Psoas muscle (tissue), 8 donors: ENCODE results near the gene SUCO. TPM values are rescaled to one million over a fixed set of nuclear protein-coding genes. Genes with fewer than 3 reads are reported as not detected.

Source experiments
- ATAC-seq, 4 donors: fragments of 200-7000 bp; cut with Tn5 transposase; one replicate each; pipeline ENCODE4 v1.9.1; 2020; ENCODE audit warnings: moderate library complexity in 3 of 4, mild to moderate bottlenecking in 2 of 4
- DNase-seq, 2 donors: peaks; one replicate each; pipeline ENCODE4 v3.0.0-alpha.2; 2020
- H3K27ac ChIP-seq: fragments of 200-600 bp; one replicate; pipeline ENCODE4 v1.8.0; 2022
- H3K27me3 ChIP-seq, 3 donors: fragments of 200-600 bp in 1 of 3; one replicate each; pipeline versions ENCODE4 v1.6.1 to v1.8.0; 2013 to 2022; ENCODE audit warnings: low read length in 2 of 3, mild to moderate bottlenecking in 2 of 3, moderate library complexity in 1 of 3; ENCODE audit not compliant: insufficient read depth in 3 of 3
- H3K36me3 ChIP-seq, 2 donors: fragments of 200-600 bp in 1 of 2; one replicate each; pipeline versions ENCODE4 v1.6.1 to v1.8.0; 2013 to 2022; ENCODE audit warnings: low read depth in 1 of 2, mild to moderate bottlenecking in 1 of 2, moderate library complexity in 1 of 2; ENCODE audit not compliant: insufficient read depth in 1 of 2
- H3K4me1 ChIP-seq: fragments of 200-600 bp; one replicate; pipeline ENCODE4 v1.8.0; 2022
- H3K4me3 ChIP-seq: fragments of 200-600 bp; one replicate; pipeline ENCODE4 v1.8.0; 2022; ENCODE audit warnings: mild to moderate bottlenecking
- H3K9me3 ChIP-seq: fragments of 200-600 bp; one replicate; pipeline ENCODE4 v1.8.0; 2022
- CTCF ChIP-seq: fragments of 200-600 bp; IDR thresholded peaks from one replicate; pipeline ENCODE4 v1.8.0; 2022; ENCODE audit warnings: antibody characterized with exemption
- WGBS, 3 donors: extraction: QIAGEN DNeasy Blood & Tissue Kit; methylation state at CpG; one replicate each; pipeline versions ENCODE4 v1.1.6 to v1.1.7; 2013; 5-methylcytosine and 5-hydroxymethylcytosine counted together
- intact Hi-C, 2 donors: fragments of 100-400 bp; cut with DNase I; formaldehyde crosslinking; loops; one replicate each; pipeline versions ENCODE4 v1.11.0 to v1.14.2; 2022
- polyA plus RNA-seq, 3 donors: library from polyadenylated mRNA; stranded (reverse); fragments of 200-250 nt; gene quantifications; one replicate each; pipeline ENCODE4 v1.2.3, GENCODE V29; 2013
- total RNA-seq, 4 donors: library from RNA; stranded (reverse); fragmentation: NEBNext Ultra II Directional in 2 of 4; extraction: Animal tissue kit (Norgen Biotek cat#: 25700) in 2 of 4; gene quantifications; one replicate each; pipeline versions ENCODE4 v1.2.1 to v1.2.4, GENCODE V29; 2021 to 2023
- donor health status: healthy with polysubstance abuse.
- donor health status: DM: no; HTN: no; CAD: no; lungs with moderate emphysema.
- donor health status: Bipolar disorder and iron deficiency.
- donor health status: healthy.
- donor health status: DM: yes; HTN: yes; CAD: no.
- donor health status: DM: no; HTN: no; CAD: no.
- donor health status: DM: no; HTN: no; CAD: no.
- donor health status: DM: yes; HTN: yes; CAD: no.

Gene SUCO
- total and polyA plus RNA-seq, 7 donors, result 2.6 to 8.2 (median 6.2) TPM

- H3K27me3 ChIP-seq, result no peaks in the 10 kb centered on the region
- ATAC-seq (no peak), DNase-seq (no peak)
- intact Hi-C loops, result no loop called here
- 67 to 75% (median 72%) methylated on average over 3 of the region's 3 CpGs for WGBS, 3 donors
- no peak overlapping the region for H3K27ac ChIP-seq
- H3K36me3 ChIP-seq, result no peaks in the 10 kb centered on the region
- no peaks in the 10 kb centered on the region for H3K4me1 ChIP-seq
- H3K4me3 ChIP-seq, result no peak overlapping the region
- no peaks in the 10 kb centered on the region for H3K9me3 ChIP-seq
- no peak for TF ChIP-seq CTCF
Measured at GRCh38 chr1:172630868-172631267, 97.9 kb downstream of the SUCO start.

- no peak for ATAC-seq
- no peak for DNase-seq
- WGBS, 3 donors, result 91 to 96% (median 96%) methylated on average over 2 of the region's 2 CpGs
Measured at GRCh38 chr1:172637522-172637921, 104.6 kb downstream of the SUCO start.

GRCh38 chr1:172638249-172638648, 105.3 kb downstream of the SUCO start:
- WGBS, 3 donors, result 70 to 84% (median 74%) methylated on average over 2 of the region's 2 CpGs
- Histone ChIP-seq H3K4me3 (no peak overlapping the region), H3K27ac (no peak overlapping the region), H3K36me3 (no peaks in the 10 kb centered on the region), H3K27me3 (no peaks in the 10 kb centered on the region), H3K4me1 (no peaks in the 10 kb centered on the region), H3K9me3 (no peaks in the 10 kb centered on the region)
- no peak for DNase-seq
- intact Hi-C loops, result no loop called here
- no peak for ATAC-seq
- TF ChIP-seq CTCF, result no peak

More at GRCh38 chr1:172637522-172637921, 104.6 kb downstream of the SUCO start:
- no peak overlapping the region for H3K4me3 ChIP-seq
- H3K27me3 ChIP-seq, result no peaks in the 10 kb centered on the region
- H3K27ac ChIP-seq, result no peak overlapping the region
- no peaks in the 10 kb centered on the region for H3K36me3 ChIP-seq
- intact Hi-C loops, result no loop called here
- H3K9me3 ChIP-seq, result no peaks in the 10 kb centered on the region
- no peak for TF ChIP-seq CTCF
- no peaks in the 10 kb centered on the region for H3K4me1 ChIP-seq

GRCh38 chr1:172638885-172639831, 106.2 kb downstream of the SUCO start:
- Histone ChIP-seq H3K4me1 (no peaks in the 10 kb centered on the region), H3K9me3 (no peaks in the 10 kb centered on the region), H3K36me3 (no peaks in the 10 kb centered on the region), H3K4me3 (no peak overlapping the region), H3K27me3 (no peaks in the 10 kb centered on the region), H3K27ac (no peak overlapping the region)
- no peak for DNase-seq
- intact Hi-C loops, result no loop called here
- WGBS, 3 donors, result 69 to 77% (median 76%) methylated on average over 9 of the region's 9 CpGs
- TF ChIP-seq CTCF, result no peak
- no peak for ATAC-seq
